Activated CD8-positive, alpha-beta memory T cell treated with anti-CD3 and anti-CD28 coated beads, Interleukin-2, amount 50 U/mL, for 48 hours (primary cell): ENCODE measurements around the gene SSU72.
"Not testable (repeated sequence)": the region's sequence is repeated elsewhere in the genome, so short reads cannot be mapped to it uniquely, and the experiment has no call there.

ENCODE experiments used
- DNase-seq: peaks from one replicate; pipeline ENCODE4 v3.0.0-alpha.2; 2020

SSU72 gene

GRCh38 chr1:1594602-1595260, 20.1 kb upstream of the SSU72 start:
- DNase-seq = no peak

- DNase-seq = no peak
Observed at GRCh38 chr1:1593834-1594601, 19.4 kb upstream of the SSU72 start.

GRCh38 chr1:1591452-1591851, 16.8 kb upstream of the SSU72 start:
- no peak for DNase-seq

- no peak for DNase-seq
Observed at GRCh38 chr1:1583347-1584010, 8.8 kb upstream of the SSU72 start.

DNA sequence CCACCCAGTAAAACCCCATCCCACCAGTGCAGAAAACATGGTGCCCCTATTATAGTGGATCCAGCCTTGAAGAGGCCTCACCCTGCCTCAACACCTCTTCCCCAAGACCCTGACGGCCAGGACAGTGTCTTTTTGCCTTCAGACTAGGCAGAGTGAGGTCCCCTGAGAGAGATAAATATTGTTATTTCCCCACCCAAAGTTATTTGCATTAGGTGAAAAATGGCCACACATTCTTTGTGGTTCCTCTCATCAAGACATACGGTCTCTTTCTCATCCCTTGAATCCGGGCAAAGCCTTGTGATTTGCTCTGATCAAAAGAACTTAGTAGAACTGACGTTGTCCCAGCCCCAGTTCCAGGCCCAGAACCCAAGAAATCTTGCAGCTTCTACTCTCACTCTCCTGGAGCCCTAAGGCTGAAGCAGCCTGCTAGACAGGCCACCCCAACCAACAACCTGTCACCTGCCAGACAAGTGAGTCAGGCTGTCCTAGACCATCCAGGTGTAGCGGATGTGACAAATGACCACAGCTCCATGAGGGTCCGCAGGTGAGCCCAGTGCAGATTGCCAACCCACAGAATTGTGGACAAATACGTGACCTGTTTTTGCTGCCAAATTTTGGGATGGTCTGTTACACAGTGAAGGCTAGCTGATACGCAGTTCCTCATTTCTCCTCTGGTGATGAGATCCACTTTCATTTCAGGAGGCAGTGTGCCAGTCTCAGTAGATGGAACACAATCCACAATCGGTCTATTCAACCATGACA, 8.1 kb upstream of the SSU72 start:
- DNase-seq = no peak

- no peak for DNase-seq
Observed at GRCh38 chr1:1578371-1578940, 3.8 kb upstream of the SSU72 start.

DNA sequence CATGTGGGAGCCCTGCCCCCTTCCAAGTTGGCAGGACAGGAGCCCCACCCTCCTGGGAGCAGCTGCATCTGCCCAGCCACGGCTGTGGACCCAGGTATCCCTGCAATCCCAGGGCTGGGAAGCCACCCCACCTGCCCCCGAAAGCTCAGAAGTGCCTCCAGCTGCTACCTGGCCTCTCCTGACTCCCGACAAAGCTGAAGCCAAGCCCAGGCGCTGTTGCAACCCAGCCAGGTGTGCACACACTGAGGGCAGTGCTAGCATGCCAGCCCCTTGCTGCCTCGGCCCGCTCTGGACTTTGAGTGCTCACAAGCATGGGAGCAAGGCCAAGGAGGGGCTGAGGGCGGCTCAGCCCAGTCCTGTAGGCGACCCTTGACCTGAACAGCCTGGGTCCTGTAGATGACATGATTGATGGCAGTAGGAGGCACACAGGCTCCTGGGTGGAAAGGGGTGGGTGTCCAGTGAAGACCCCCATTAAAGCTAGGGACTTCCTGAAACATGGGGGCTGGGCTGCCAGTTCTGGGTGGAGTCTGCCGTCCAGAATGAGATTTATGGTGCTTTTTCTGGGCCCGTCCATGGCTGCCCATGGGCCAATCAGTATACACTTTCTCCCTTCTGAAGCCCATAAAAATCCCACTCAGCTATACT, 2.8 kb upstream of the SSU72 start:
- no peak for DNase-seq

GRCh38 chr1:1573843-1574720, 581 bp downstream of the SSU72 start:
- DNase-seq = peak; percentile 86

GRCh38 chr1:1569341-1569740, 5.3 kb downstream of the SSU72 start:
- no peak for DNase-seq

DNA sequence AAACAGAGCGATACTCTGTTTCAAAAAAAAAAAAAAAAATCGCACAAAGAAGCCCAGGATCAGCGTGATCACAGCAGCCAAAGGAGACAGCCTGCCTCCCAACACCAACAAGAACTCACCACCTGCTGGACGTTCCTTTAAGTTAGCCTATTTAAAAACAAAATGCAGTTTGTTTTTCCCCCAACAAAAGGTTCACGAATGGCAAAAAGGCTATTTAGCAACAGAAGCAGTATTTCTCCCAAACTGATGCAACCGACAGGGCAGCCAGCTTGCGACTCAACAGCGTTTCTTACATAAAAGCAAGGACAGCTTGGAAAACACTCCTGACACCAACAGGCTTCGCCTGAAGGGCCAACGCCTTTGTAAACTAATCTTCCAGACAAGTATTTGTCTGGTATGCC, 6.8 kb downstream of the SSU72 start:
- DNase-seq = no peak

- DNase-seq = no peak
Observed at GRCh38 chr1:1567152-1567875, 7.3 kb downstream of the SSU72 start.

- DNase-seq = no peak
Observed at GRCh38 chr1:1565340-1565739, 9.3 kb downstream of the SSU72 start.

GRCh38 chr1:1564268-1564667, 10.4 kb downstream of the SSU72 start:
- no peak for DNase-seq

DNA sequence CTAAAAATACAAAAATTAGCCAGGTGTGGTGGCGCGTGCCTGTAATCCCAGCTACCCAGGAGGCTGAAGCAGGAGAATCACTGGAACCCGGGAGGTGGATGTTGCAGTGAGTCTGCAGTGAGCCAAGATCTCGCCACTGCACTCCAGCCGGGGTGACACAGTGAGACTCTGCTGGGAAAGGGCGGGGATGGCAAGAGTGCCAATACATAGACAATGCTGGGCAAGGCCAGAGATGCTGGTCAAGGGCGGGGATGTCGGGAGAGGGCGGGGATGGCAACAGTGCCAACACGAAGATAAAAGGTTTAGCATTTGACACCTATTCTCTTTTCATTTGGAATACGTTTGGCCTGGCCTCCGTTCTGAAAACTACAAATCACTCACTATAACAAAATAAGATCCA, 11.0 kb downstream of the SSU72 start:
- DNase-seq = no peak

DNA sequence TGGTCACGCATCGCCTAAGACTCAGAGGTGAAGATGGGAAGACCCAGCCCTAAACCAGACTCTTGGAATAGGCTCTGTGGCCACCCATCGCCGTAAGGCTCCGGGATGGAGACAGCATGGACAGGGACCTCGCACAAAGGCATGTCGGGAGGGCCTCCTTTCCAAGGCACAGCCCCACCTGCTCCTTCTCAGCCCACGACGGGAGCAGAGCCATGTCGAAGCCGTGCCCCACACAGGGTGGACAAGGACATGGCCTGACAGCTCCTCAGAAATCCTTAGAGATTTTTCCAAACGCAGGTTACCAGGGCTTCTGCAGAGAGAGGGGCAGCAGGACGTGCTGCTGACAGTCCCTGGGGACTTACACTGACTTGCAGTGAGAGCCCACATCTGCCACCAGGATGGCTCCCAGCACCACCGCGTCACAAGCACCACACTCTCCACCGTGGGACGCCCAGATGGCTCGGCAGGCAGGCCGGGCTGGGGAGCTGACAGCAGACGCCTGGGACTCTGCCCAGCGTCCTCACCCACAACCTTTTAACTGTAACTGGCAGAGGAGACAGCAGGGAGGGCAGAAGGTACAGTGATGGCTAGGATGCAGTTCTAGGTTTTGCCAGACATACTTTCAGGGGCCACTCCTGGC, 12.0 kb downstream of the SSU72 start:
- peak; percentile 53 for DNase-seq

DNA sequence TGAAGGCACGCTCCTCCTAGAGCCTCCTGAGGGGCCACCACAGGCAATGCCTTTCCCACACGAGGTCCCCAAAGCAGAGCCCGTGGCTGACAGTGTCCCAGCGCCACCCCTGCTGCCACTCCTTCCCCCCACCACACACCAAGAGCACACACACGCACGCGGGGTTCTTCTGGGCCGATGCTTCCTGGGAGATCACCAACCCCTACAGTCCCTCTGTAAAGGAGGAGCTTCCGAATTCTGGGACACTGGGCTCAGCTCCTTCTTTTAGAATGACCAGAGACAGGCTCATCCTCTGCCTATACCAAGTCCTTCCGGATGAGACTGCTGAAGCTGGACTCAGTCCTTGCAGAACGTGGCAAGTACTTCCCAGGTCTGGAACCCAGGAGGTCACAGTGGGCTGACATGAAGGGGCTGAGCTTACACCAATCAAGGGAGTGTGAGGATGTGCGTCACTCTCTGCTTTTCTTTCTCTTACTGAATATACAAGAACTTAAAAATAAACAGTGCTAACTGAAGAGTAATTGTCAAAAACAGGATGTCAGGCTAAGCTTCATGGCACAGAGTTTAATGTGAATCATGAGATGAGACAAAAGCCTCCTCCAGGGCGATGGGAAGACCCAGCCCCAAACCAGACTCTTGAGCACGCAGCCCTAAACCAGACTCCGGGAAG, 12.7 kb downstream of the SSU72 start:
- peak; percentile 50 for DNase-seq

- DNase-seq = no peak
Observed at GRCh38 chr1:1560178-1560577, 14.5 kb downstream of the SSU72 start.

DNA sequence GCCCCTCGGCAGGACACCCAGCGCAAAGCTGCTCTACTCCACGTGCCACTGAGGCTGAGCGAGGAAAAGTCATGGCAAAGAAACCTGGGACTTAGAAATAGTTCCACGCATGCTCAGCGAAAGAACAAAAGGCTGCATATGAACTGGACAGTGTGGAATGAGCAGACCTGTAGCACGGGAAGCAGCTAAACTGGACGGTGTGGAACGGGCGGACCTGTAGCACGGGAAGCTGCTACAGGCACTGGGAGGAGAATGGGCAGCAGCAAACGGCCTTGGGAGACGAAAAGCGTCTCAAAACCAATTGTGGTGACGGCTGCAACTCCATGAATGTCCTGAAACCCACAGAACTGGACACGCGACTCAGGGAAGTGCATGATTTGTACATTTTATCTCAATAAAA, 15.6 kb downstream of the SSU72 start:
- no peak for DNase-seq

DNA sequence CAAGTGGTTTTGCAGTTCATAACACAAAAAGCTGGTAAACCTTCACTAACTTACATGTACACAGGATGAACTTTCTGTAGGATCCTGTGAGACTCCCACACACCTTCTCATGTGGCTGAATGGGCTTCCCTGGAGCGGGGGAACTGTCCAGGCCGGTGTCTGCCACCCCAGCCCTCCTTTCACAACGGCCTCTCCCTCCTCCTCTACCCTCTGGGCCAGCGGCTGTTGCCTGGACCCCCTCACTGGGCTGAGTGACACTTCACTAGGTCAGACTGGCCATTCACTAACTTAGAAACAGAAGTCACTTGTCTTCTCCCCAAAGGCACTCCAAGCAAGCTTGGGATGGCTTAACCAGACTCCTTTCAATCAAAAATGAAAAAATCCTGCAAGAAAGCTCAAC, 16.1 kb downstream of the SSU72 start:
- DNase-seq = no peak

GRCh38 chr1:1557688-1558087, 17.0 kb downstream of the SSU72 start:
- DNase-seq = not testable (repeated sequence)
